ENCODE measurements around the gene SLC48A1.

SLC48A1 gene

DNA sequence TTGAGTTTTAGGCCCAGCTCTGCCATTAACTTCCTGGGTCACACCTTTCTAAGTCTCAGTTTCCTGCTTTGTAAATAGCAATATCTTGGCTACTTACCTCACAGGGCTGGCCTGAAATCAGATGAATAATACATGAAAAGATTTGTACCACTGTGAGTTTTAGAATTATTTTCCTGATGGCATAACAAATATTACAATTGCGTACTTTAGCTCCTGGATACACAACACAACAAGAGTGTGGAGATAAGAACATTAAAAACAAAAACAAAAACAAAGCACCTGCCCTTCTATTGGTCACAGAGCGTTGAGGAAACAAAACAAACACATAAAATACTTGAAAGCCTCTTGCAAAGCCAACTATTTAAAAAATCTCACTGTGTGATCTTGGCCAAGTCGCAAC is 51.6 kb downstream of the SLC48A1 start:
- no peak for DNase-seq (ENCODE audit: low read depth)

DNA sequence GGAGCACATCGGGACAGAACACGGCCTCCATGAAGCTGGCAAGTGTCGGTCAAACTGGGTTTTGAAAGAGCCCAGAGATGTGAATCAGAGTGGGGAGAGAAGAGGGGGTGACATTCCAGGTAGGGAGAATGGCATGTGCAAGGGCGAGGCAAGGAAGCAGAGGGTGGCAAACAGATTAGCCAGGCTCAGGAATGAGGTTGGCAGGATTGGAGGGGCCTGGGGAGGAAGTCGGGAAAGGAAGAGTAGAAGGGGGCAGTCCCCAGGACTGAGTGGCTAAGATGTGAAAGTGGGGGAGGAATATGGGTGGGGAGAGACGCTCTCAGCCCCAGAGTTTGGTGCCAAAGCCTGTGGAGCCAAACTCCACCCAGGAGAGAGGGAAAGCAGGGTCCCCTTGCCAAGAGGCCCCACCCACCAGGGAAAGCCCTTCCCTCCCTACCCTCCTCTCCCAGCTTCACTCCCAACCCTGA is 52.2 kb downstream of the SLC48A1 start:
- no peak for DNase-seq (ENCODE audit: low read depth)

DNA sequence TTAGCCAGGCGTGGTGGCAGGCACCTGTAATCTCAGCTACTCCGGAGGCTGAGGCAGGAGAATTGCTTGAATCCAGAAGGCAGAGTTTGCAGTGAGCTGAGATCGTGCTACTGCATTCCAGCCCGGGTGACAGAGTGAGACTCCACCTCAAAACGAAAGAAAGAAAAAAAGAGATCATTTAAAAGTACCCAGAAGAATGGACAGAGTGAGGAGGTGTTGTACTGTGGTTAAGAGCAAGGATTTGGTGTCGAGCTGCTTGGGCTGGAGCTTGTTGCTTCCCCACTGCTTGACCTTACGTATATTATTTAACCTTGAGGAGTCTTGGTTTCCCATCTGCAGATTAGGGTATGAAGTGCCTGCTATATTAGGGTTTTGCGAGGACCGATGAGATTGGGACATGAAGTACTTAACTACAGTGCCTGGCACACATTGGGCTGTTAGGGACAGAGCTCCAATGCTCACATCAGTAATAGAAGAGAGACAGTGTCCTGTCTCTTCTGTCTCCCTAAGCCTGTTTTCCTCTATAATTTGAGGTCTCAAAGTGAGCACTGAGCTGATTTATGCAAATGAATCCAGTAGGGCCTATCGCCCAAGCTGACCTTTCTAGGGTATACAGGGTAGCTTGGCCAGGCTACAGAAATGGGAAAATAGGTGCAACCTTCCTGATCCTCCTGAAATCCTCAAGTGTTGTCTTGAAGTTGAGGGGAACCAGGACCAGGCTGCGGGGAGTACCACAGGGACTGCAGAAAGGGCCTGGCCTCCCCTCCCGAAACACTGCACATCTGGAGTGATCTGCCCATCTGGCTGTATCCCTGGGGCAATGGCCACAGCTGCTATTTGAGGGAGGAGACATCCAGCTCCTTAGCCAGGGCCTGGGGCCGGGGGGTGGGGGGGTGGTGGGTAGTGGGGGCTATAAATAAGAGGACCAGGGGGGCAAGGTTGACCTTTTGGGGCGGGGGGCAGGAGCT is 55.3 kb downstream of the SLC48A1 start:
- no peak for DNase-seq (ENCODE audit: low read depth)

DNA sequence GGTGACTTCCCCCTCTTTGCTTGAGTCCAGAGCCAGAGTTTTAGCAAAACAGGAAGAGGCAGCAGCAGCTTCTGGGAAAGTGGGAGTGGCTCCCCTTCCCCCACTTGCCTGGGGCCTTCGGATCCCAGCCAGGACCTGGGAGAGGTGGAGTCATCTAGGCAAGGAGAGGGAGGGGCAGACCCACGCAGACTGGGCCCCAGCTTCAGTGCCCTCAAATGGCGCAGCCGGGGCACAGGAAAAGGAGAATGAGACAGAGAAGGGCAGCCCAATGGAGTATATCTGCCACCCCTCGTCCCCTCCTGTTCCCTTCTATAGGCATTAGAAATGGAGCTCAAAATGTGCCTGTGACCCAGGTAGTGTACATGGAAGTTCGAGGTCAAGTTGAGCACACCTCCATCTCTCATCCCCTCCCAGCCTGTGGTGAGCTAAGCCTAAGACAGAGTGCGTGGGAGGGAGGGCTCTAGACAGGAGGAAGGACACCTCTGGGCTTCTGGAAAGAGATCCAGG is 56.0 kb downstream of the SLC48A1 start:
- DNase-seq (ENCODE audit: low read depth) = no peak

DNA sequence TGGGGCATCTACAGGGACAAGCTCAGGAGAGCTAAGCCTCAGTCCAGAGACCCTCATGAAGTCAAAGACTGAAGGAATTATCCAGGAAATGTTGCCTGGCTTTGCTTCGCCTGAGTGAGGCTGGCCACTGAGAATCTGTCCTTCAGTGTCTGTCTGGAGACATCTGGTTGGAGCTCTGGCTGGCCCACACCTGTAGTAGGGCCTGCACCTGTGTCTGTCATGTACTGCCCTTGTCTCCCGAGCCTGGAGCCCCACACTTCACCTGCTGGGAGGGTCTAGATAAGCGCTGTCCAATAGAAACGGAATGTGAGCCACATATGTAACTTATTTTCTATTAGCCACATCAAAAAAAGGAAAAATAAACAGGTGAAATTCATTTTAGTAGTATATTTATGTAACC is 56.5 kb downstream of the SLC48A1 start:
- DNase-seq (ENCODE audit: low read depth) = no peak

All from activated T-cell treated with anti-CD3 and anti-CD28 coated beads for 1 hour (primary cell).